Ramos (cell line): ENCODE measurements around the gene DAB1.

Experiments used
- in situ Hi-C: fragments of 300-500 bp; cut with MboI; formaldehyde crosslinking; loops from one replicate; pipeline ENCODE4 v1.14.3; 2022; ENCODE audit warnings: low sequenced_read_pairs; ENCODE audit not compliant: unreplicated experiment

The DAB1 gene

GRCh38 chr1:57325536-57325935 lies 98.3 kb downstream of the DAB1 start:
- in situ Hi-C loops = no loop called here

GRCh38 chr1:57325117-57325516 lies 98.7 kb downstream of the DAB1 start:
- in situ Hi-C loops = no loop called here

- in situ Hi-C loops = no loop called here
These were observed 99.5 kb downstream of the DAB1 start for GRCh38 chr1:57324388-57324787.

- in situ Hi-C loops = no loop called here
These were observed 102.1 kb downstream of the DAB1 start for GRCh38 chr1:57321776-57322175.

- in situ Hi-C loops = no loop called here
These were observed 104.1 kb downstream of the DAB1 start for GRCh38 chr1:57319791-57320190.

- in situ Hi-C loops = no loop called here
These were observed 104.7 kb downstream of the DAB1 start for GRCh38 chr1:57319165-57319564.

GRCh38 chr1:57316861-57317260 lies 107.0 kb downstream of the DAB1 start:
- in situ Hi-C loops = no loop called here

GRCh38 chr1:57316291-57316690 lies 107.6 kb downstream of the DAB1 start:
- in situ Hi-C loops = no loop called here

GRCh38 chr1:57312869-57313268 lies 111.0 kb downstream of the DAB1 start:
- in situ Hi-C loops = no loop called here

- in situ Hi-C loops = no loop called here
These were observed 112.4 kb downstream of the DAB1 start for GRCh38 chr1:57311411-57311810.

GRCh38 chr1:57311006-57311405 lies 112.9 kb downstream of the DAB1 start:
- in situ Hi-C loops = no loop called here

- in situ Hi-C loops = no loop called here
These were observed 114.2 kb downstream of the DAB1 start for GRCh38 chr1:57309630-57310029.

GRCh38 chr1:57307392-57308170 lies 116.3 kb downstream of the DAB1 start:
- in situ Hi-C loops = no loop called here

GRCh38 chr1:57304591-57304990 lies 119.3 kb downstream of the DAB1 start:
- in situ Hi-C loops = no loop called here

- in situ Hi-C loops = no loop called here
These were observed 120.9 kb downstream of the DAB1 start for GRCh38 chr1:57302812-57303596.

GRCh38 chr1:57300186-57300585 lies 123.7 kb downstream of the DAB1 start:
- in situ Hi-C loops = no loop called here

GRCh38 chr1:57296726-57297250 lies 127.1 kb downstream of the DAB1 start:
- in situ Hi-C loops = no loop called here

- in situ Hi-C loops = no loop called here
These were observed 128.5 kb downstream of the DAB1 start for GRCh38 chr1:57295326-57295725.

GRCh38 chr1:57294177-57294576 lies 129.7 kb downstream of the DAB1 start:
- in situ Hi-C loops = no loop called here

GRCh38 chr1:57293214-57293613 lies 130.6 kb downstream of the DAB1 start:
- in situ Hi-C loops = no loop called here

- in situ Hi-C loops = no loop called here
These were observed 134.1 kb downstream of the DAB1 start for GRCh38 chr1:57289781-57290180.
